GM15510 (cell line): ENCODE measurements around the gene CLEC4D.

Experiments
- POLR2A ChIP-seq: IDR thresholded peaks from 3 replicates; pipeline ENCODE4 v1.6.1; 2011; ENCODE audit warnings: borderline replicate concordance; ENCODE audit not compliant: insufficient read length; ENCODE audit errors: extremely low read depth

The CLEC4D gene

GRCh38 chr12:8556531-8557097, 43.3 kb downstream of the CLEC4D start:
- no peak for TF ChIP-seq POLR2A

GRCh38 chr12:8559676-8560075, 46.4 kb downstream of the CLEC4D start:
- no peak for TF ChIP-seq POLR2A

- no peak for TF ChIP-seq POLR2A
These were observed 47.7 kb downstream of the CLEC4D start for GRCh38 chr12:8561011-8561410.

GRCh38 chr12:8562310-8562709, 49.0 kb downstream of the CLEC4D start:
- no peak for TF ChIP-seq POLR2A

- TF ChIP-seq POLR2A: no peak
These were observed 50.1 kb downstream of the CLEC4D start for GRCh38 chr12:8563356-8563755.

- TF ChIP-seq POLR2A: no peak
These were observed 51.4 kb downstream of the CLEC4D start for GRCh38 chr12:8564656-8565055.

GRCh38 chr12:8566525-8566924, 53.2 kb downstream of the CLEC4D start:
- no peak for TF ChIP-seq POLR2A
